Measurements from ENCODE around the gene TPST2.

The TPST2 gene

GRCh38 chr22:26589845-26590736 lies at the start of gene TPST2:
TPST2 (minus strand) TSS chr22:26590132; CDS start chr22:26541630, 48,502 bp downstream.
- H2AFZ ChIP-seq, result peak within 1 kb of the TSS; percentile 84
- peak within 1 kb of the TSS; percentile 39 for H3K27ac ChIP-seq

GRCh38 chr22:26636296-26636695 lies 46.4 kb upstream of the TPST2 start:
- H3K36me3 ChIP-seq (ENCODE audit: control insufficient read depth, insufficient read depth, low read length), result no peaks in the 10 kb centered on the region
- peaks cover 3% of the 10 kb centered on the region for H3K27me3 ChIP-seq (ENCODE audit: control insufficient read depth, insufficient read depth, low read length)
- no peak overlapping the region for H3K27ac ChIP-seq
- no peak overlapping the region for H3K9ac ChIP-seq
- no peak overlapping the region for H2AFZ ChIP-seq
- H3K79me2 ChIP-seq, result no peaks in the 10 kb centered on the region
- TF ChIP-seq, protein P1, sequence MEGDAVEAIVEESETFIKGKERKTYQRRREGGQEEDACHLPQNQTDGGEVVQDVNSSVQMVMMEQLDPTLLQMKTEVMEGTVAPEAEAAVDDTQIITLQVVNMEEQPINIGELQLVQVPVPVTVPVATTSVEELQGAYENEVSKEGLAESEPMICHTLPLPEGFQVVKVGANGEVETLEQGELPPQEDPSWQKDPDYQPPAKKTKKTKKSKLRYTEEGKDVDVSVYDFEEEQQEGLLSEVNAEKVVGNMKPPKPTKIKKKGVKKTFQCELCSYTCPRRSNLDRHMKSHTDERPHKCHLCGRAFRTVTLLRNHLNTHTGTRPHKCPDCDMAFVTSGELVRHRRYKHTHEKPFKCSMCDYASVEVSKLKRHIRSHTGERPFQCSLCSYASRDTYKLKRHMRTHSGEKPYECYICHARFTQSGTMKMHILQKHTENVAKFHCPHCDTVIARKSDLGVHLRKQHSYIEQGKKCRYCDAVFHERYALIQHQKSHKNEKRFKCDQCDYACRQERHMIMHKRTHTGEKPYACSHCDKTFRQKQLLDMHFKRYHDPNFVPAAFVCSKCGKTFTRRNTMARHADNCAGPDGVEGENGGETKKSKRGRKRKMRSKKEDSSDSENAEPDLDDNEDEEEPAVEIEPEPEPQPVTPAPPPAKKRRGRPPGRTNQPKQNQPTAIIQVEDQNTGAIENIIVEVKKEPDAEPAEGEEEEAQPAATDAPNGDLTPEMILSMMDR (IDR thresholded peaks at IDR 0.05), result no peak
- no peaks in the 10 kb centered on the region for H3K9me3 ChIP-seq (ENCODE audit: control insufficient read depth, low read length)
- H3K4me2 ChIP-seq (ENCODE audit: low read length), result no peak overlapping the region
- H3K4me1 ChIP-seq, result no peaks in the 10 kb centered on the region
- H3K4me3 ChIP-seq (ENCODE audit: low read depth, low read length), result no peak overlapping the region

More at GRCh38 chr22:26589845-26590736, at the start of gene TPST2:
- H3K9me3 ChIP-seq (ENCODE audit: control insufficient read depth, low read length), result no peaks in the 10 kb centered on the region
- peak within 1 kb of the TSS; percentile 100 for H3K4me2 ChIP-seq (ENCODE audit: low read length)
- H3K79me2 ChIP-seq, result no peaks in the 10 kb centered on the region
- H3K9ac ChIP-seq, result no peak within 1 kb of the TSS
- TF ChIP-seq, protein P1 (IDR thresholded peaks at IDR 0.05), result no peak
- peak within 1 kb of the TSS; percentile 91 for H3K4me3 ChIP-seq (ENCODE audit: low read depth, low read length)
- no peaks in the 10 kb centered on the region for H3K36me3 ChIP-seq (ENCODE audit: control insufficient read depth, insufficient read depth, low read length)
- H3K4me1 ChIP-seq, result no peaks in the 10 kb centered on the region
- no peaks in the 10 kb centered on the region for H3K27me3 ChIP-seq (ENCODE audit: control insufficient read depth, insufficient read depth, low read length)

- Histone ChIP-seq H3K9ac (no peak overlapping the region), H3K36me3 (ENCODE audit: control insufficient read depth, insufficient read depth, low read length) (no peaks in the 10 kb centered on the region), H3K27me3 (ENCODE audit: control insufficient read depth, insufficient read depth, low read length) (peaks cover 3% of the 10 kb centered on the region), H3K27ac (no peak overlapping the region), H3K9me3 (ENCODE audit: control insufficient read depth, low read length) (no peaks in the 10 kb centered on the region), H3K4me2 (ENCODE audit: low read length) (no peak overlapping the region), H2AFZ (no peak overlapping the region), H3K4me1 (no peaks in the 10 kb centered on the region), H3K79me2 (no peaks in the 10 kb centered on the region), H3K4me3 (ENCODE audit: low read depth, low read length) (no peak overlapping the region)
- TF ChIP-seq, protein P1 (IDR thresholded peaks at IDR 0.05), result no peak
These were observed 45.2 kb upstream of the TPST2 start for GRCh38 chr22:26635117-26635516.

DNA sequence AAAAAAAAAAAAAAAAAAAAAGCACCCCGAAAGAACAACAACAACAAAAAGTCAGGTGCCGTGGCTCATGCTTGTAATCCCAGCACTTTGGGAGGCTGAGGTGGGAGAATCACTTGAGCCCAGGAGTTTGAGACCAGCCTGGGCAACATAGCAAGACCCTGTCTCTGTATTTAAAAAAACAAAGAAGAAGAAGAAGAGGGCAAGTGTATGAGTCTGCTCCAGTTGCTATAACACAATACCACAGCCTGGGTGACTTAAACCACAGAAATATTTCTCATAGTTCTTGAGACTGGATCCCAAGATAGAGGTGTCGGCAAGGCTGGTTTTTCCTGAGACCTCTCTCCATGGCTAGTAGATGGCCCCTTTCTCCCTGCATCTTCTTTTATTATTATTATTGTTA lies 44.3 kb upstream of the TPST2 start:
- TF ChIP-seq, protein P1 (IDR thresholded peaks at IDR 0.05), result no peak
- Histone ChIP-seq H3K9me3 (ENCODE audit: control insufficient read depth, low read length) (no peaks in the 10 kb centered on the region), H3K27ac (no peak overlapping the region), H3K4me2 (ENCODE audit: low read length) (no peak overlapping the region), H3K27me3 (ENCODE audit: control insufficient read depth, insufficient read depth, low read length) (peaks cover 3% of the 10 kb centered on the region), H3K9ac (no peak overlapping the region), H3K36me3 (ENCODE audit: control insufficient read depth, insufficient read depth, low read length) (no peaks in the 10 kb centered on the region), H3K79me2 (no peaks in the 10 kb centered on the region), H3K4me1 (no peaks in the 10 kb centered on the region), H3K4me3 (ENCODE audit: low read depth, low read length) (no peak overlapping the region), H2AFZ (no peak overlapping the region)

Measured in parathyroid adenoma (tissue), 2 donors.